ENCODE data around the gene KRTAP10-3. TPM values are rescaled to one million over a fixed set of nuclear protein-coding genes. Genes with fewer than 3 reads are reported as not detected.

The KRTAP10-3 gene
- total RNA-seq, 1 experiment from 2014 or later, result not detected

DNA sequence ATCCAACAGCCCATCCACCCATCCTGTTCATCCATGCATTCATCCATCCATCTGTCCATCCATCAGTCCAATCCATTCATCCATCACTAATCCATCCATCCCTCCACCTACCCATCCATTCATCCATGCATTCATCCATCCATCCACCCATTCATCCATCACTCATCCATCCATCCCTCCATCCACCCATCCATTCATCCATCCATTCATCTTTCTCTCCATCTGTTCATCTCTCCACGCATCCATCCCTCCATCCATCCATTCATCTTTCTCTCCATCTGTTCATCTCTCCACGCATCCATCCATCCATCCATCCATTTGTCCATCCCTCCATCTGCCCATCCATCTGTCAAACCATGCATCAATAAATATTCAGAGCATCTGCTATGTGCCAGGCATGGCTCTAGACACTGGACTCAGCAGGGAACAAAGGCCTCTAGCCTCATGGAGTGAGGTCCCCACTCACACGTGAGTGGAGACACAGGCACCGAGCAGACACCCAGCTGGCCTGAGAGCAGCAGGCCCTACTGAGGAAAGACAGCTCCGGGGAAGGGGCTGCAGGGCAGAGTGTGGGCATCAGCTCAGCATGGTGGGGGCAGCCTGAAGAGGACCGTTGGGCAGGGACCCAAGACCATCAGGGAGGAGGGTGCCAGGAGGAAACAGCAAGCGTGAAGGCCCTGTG is 28.2 kb downstream of the KRTAP10-3 start:
- DNase-seq (ENCODE audit: low read depth), result no peak

- no peak for DNase-seq (ENCODE audit: low read depth)
Observed at GRCh38 chr21:44529503-44530125, 29.0 kb downstream of the KRTAP10-3 start.

- no peak for DNase-seq (ENCODE audit: low read depth)
Observed at GRCh38 chr21:44529011-44529421, 29.6 kb downstream of the KRTAP10-3 start.

DNA sequence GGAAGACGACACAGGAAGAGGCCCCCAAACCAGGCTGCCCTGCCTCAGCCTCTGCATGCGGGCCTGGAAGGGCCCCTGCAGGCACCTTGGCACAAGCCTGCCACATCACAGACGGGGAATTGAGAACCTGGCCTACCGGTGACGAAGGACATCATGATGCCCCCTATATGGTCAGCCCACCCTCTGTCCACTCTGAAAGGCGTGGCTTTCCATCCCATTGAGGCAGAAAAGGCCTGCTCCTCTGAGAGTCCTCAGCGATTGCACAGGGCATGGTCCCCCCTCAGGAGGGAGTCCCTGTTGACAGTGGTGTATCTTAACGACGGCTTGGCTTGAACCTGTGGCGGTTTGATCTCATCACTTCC is 30.0 kb downstream of the KRTAP10-3 start:
- DNase-seq (ENCODE audit: low read depth), result no peak

DNA sequence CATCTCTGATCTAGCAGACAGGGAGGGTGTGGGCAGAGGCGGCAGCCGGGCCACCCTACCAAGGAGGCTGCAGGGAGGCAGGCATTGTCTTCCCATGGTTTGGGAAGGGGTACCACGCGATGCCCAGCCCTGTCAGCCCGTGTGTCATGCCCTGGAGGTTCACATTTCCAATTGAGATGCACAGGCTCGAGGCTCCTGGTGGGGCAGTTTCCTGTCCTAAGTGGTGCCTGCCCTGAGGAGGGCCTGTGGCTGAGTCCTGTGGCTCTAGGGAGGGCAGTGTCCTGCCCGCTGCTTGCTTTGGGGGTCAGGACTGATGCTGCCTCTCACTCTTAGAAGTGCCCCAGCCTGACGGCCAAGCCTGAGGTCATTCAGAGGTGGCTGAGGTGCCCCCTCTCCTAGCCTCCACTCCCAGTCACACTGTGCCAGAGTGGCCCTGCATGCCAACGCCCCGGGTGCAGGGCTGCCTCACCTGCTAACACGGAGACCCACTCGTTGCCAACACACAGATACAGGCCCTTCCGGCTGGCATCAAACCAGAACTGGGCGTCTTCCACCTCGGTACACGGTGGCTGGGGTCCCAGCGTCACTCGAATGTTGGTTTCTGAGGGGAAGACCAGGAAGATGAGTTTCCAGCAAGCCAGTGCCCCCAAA is 30.5 kb downstream of the KRTAP10-3 start:
- DNase-seq (ENCODE audit: low read depth), result no peak

- DNase-seq (ENCODE audit: low read depth), result no peak
Observed at GRCh38 chr21:44527156-44527982, 31.2 kb downstream of the KRTAP10-3 start.

DNA sequence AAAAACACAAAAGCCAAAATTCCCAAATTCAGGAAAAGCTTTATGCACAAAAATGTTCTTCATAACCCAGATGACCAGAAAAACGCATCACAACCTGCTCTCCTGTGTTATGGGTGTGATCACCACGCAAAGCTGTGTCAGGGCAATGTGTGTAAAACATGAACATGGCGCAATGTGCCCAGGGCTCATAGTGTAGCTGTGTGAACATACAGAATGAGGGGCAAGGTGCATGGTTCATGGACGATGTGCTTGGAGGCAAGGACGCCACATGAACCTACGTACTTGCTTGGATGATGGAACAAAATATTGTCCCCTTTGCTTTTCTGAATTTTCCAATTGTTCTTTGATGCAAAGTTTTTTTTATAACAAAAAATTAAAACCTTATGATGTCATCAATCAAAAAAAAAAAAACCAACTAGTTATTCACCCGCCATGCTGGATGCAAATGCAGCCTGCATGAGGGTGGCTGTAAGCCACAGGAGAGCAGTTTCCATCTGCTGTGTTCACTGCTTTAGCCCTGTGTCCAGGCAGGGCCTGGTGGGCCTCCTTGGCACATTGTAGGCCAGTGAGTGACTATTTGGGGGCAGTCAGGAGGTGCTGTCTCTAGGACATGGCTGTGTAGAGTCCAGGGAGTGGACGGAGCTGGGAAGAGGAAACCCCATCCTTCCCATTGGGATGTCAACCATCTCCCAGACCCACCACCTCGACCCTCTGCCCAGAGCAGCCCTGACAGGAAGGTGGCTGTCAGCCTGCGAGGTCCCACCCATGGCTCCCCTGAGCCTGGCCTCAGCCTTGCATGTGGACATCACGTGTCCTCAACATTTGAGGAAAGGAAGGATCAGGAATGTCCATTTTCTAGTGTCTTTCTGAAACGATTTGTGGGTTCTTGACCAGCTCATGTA is 32.2 kb downstream of the KRTAP10-3 start:
- no peak for DNase-seq (ENCODE audit: low read depth)

DNA sequence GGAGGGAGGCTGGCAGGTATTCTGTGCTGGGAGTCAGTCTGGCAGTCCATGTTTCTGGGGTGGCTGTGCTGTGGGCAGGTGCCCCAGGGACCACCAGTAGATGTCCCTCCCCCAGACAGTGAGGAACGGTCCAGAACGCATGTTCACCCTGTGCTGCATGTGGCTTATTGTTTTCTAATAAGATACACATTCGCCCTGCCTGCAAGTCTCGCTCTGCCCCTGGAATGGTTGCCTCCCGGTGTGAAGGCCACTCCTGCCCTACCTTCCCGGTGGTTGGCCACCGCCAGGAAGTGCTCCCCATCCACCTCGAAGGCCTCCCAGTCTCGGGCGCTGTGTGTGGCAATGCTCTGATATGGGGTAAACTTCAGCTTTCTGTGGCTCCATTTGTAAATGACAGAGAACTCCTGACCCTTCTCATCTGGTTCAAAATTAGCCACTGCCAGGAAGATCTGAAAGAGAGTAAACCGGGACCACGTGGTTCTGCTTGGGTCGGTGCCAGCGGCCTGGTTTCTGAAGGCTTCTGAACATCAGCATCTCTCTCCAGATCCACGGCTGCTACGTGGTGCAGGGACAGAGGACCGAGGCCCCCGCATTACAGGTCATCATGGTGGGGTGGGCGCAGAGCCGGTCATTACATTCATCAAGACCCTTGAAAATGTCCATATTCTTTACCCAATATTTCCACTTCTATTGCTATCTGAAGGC is 33.1 kb downstream of the KRTAP10-3 start:
- DNase-seq (ENCODE audit: low read depth), result no peak

DNA sequence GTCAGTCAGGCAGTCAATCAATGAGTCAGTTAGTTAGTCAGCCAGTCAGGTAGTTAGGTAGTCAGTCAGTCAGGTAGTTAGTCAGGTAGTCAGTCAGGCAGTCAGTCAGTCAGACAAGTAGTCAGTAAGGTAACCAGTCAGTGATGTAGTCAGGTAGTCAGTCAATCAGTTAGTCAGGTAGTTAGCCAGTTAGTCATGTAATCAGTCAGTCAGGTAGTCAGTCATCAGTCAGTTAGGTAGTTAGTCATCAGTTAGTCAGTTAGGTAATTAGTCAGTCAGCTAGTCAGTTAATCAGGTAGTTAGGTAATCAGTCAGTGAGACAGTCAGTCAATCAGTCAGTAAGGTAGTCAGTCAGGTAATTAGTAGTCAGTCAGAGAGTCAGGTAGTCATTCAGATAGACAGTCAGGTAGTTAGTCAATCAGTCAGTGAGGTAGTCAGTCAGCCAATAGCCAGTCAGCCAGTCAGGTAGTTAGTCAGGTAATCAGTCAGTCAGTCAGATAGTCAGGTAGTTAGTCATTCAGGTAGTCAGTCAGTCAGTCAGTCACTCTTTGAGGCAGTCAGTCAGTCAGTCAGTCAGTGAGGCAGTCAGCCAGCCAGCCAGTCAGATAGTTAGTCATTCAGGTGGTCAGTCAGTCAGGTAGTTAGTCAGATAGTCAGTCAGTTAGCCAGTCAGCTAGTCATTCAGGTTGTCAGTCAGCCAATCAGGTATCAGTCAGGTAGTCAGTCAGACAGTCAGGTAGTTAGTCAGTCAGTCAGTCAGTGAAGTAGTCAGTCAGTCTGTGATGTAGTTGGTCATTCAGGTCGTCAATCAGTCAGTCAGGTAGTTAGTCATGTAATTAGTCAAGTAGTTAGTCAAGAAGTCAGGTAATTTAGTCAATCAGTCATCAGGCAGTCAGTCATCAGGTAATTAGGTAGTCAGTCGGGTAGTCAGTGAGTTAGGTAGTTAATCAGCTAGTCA is 33.9 kb downstream of the KRTAP10-3 start:
- DNase-seq (ENCODE audit: low read depth), result no peak

DNA sequence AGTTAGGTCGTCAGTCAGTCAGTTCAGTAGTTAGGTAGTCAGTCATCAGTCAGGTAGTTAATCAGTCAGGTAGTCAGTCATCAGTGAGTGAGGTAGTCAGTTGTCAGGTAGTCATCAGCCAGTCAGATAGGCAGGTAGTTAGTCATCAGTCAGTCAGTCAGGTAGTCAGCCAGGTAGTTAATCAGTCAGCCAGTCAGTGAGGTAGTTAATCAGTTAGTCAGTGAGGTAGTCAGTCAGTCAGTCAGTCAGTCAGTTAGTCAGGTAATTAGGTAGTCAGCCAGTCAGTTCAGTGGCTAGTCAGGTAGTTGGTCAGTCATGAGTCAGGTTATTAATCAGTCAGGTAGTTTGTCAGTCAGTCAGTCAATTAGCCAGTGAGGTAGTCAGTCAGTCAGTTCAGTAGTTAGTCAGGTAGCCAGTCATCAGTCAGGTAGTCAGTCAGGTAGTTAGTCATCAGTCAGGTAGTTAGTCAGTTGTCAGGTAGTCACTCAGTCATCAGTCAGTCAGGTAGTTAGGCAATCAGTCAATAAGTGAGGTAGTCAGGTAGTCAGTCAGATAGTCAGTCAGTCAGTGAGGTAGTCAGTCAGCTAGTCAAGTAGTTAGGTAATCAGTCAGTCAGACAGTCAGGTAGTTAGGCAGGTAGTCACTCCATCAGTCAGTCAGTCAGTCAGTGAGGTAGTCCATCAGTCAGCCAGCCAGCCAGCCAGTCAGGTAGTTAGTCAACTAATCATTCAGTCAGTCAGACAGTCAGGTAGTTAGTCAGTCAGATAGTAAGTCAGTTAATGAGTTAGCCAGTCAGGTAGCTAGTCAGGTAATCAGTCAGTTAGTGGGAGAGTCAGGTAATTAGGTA is 34.8 kb downstream of the KRTAP10-3 start:
- DNase-seq (ENCODE audit: low read depth), result no peak

GRCh38 chr21:44522753-44523204 is 35.8 kb downstream of the KRTAP10-3 start:
- DNase-seq (ENCODE audit: low read depth), result no peak

- DNase-seq (ENCODE audit: low read depth), result no peak
Observed at GRCh38 chr21:44521928-44522752, 36.5 kb downstream of the KRTAP10-3 start.

GRCh38 chr21:44521301-44521927 is 37.2 kb downstream of the KRTAP10-3 start:
- no peak for DNase-seq (ENCODE audit: low read depth)

DNA sequence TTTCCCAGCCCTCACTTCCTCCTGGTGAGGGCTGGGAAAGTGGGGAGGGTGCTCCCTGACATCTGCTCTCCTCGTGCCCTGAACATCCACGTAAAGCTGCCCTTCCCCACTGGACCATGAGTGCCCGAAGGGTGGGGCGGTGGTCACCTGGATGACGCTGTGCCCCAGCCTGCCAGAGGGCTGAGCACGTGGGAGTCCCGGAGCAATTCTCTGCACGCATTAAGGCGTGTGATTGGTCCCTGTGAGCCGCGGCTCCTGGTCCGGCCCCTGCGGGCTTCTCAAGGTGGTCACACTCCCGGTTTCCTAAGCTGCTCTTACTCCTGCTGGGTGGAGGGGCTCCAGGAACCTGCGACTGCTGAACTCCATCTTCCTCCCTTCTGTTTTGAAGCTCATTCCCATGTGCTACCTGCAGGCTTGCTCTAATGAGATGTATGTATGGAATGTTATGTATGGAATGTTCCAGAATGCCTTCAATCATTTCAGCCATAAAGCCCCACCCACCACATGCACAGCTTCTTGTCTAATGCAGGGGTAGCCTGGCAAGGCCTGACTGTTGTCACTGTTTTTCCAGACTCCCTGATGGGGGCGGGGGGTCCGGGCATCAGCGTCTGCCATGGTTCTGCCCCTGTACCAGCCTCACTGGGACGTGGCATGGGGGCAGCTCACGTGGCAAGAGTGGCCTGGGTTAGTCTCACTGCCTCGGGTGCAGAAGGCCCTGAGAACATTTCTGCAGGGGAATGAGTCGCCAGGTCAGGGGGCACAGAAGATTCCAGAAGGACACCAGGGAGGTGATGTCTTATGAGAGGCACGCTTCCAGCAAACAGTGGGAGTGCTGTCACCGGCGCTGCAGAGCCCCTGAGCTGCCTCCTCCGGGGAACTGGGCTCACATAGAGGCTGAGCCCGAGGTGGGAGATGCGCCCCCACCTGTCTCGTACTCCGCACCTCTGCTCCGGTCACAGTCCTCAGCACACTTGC is 38.0 kb downstream of the KRTAP10-3 start:
- no peak for DNase-seq (ENCODE audit: low read depth)

Data from Daoy (cell line).